K562 (cell line): ENCODE results near the gene STK24. TPM values are rescaled to one million over a fixed set of nuclear protein-coding genes. Genes with fewer than 3 reads are reported as not detected.

ENCODE experiments used
- ATAC-seq: fragments of 200-7000 bp; cut with Tn5 transposase; 3 replicates; pipeline ENCODE4 v1.9.1; 2020; ENCODE audit warnings: moderate library complexity
- BruUV-seq: library from RNA; stranded (reverse); fragments of 400-500 nt; replicated peaks from 2 replicates; lab custom pipeline; 2021; lab: Mats Ljungman, UMichigan
- CTCF ChIA-PET: fragments of 300-600 bp; formaldehyde crosslinking; extraction: SDS; loops from one replicate; lab custom pipeline; 2021; ENCODE audit warnings: low intra/inter-chr PET ratio; lab: Yijun Ruan, JAX
- POLR2A ChIA-PET: fragments of 300-600, 350-650 bp; sonication (Branson Sonifier 250); formaldehyde crosslinking; extraction: SDS; loops from one replicate; lab custom pipeline; 2021; ENCODE audit warnings: antibody characterized with exemption, inconsistent platforms; lab: Yijun Ruan, JAX
- DNase-seq, 4 experiments: peaks; one replicate each; pipeline versions ENCODE4 v3.0.0 to v3.0.0-alpha.2; 2011 to 2018; ENCODE audit warnings: low spot score in 3 of 4, mixed read lengths in 3 of 4; ENCODE audit errors: extremely low read depth in 1 of 4
- FAIRE-seq: peaks from 2 replicates; lab custom pipeline; 2011; peaks lifted over from hg19 to GRCh38; lab: Jason Lieb, UNC
- H2AFZ ChIP-seq: 2 replicates; pipeline ENCODE4 v1.6.0; 2011; ENCODE audit warnings: low read depth, low read length, control low read depth, inconsistent platforms
- H3K27ac ChIP-seq: fragments of 200-600 bp; 3 replicates; pipeline ENCODE4 v1.8.0; 2011; ENCODE audit warnings: low read depth, mild to moderate bottlenecking, control low read depth, inconsistent platforms, low read length, moderate library complexity, mixed read lengths; ENCODE audit errors: extremely low read depth
- H3K27me3 ChIP-seq, 2 experiments: fragments of 300-600 bp in 1 of 2; 2 replicates in 1 of 2; 3 replicates in 1 of 2; pipeline versions ENCODE4 v1.6.0 to v1.8.0; 2011; ENCODE audit warnings: inconsistent platforms in 2 of 2, low read length in 2 of 2, mild to moderate bottlenecking in 1 of 2, mixed read lengths in 1 of 2, moderate library complexity in 1 of 2; ENCODE audit not compliant: control insufficient read depth in 2 of 2, insufficient read depth in 2 of 2
- H3K36me3 ChIP-seq: fragments of 300-600 bp; 3 replicates; pipeline ENCODE4 v1.8.0; 2011; ENCODE audit warnings: mild to moderate bottlenecking, low read length, inconsistent platforms; ENCODE audit not compliant: control insufficient read depth, insufficient read depth
- H3K4me1 ChIP-seq, 2 experiments: fragments of 200-600 bp in 1 of 2; replicated peaks in 1 of 2; 2 replicates in 1 of 2; 3 replicates in 1 of 2; pipeline versions ENCODE4 v1.5.1 to v1.8.0; 2011; ENCODE audit warnings: inconsistent platforms in 2 of 2, low read length in 2 of 2, mild to moderate bottlenecking in 1 of 2, mixed read lengths in 1 of 2, moderate library complexity in 1 of 2; ENCODE audit not compliant: control insufficient read depth in 2 of 2, insufficient read depth in 2 of 2
- H3K4me2 ChIP-seq: 2 replicates; pipeline ENCODE4 v1.6.1; 2011; ENCODE audit warnings: low read length, control low read depth, inconsistent platforms, mixed read lengths; ENCODE audit not compliant: insufficient read depth
- H3K4me3 ChIP-seq: fragments of 200-600 bp; sonication (generic), shearing (Covaris generic); 2 replicates; pipeline ENCODE4 v1.5.1; 2016; ENCODE audit warnings: control low read depth, inconsistent platforms
- H3K79me2 ChIP-seq: fragments of 200-600 bp; 3 replicates; pipeline ENCODE4 v1.8.0; 2011; ENCODE audit warnings: low read length, inconsistent platforms; ENCODE audit not compliant: control insufficient read depth, insufficient read depth
- H3K9ac ChIP-seq, 2 experiments: 2 replicates each; pipeline versions ENCODE4 v1.6.0 to v1.6.1; 2011; ENCODE audit warnings: low read depth in 2 of 2, low read length in 2 of 2, control low read depth in 1 of 2, inconsistent platforms in 1 of 2, mild to moderate bottlenecking in 1 of 2, mixed read lengths in 1 of 2; ENCODE audit not compliant: insufficient read depth in 1 of 2
- H3K9me1 ChIP-seq: one replicate; pipeline ENCODE4 v1.6.0; 2011; ENCODE audit warnings: inconsistent platforms, mild to moderate bottlenecking, low read length, moderate library complexity; ENCODE audit not compliant: control insufficient read depth, insufficient read depth
- H3K9me3 ChIP-seq: replicated peaks from 2 replicates; pipeline ENCODE4 v1.5.1; 2011; ENCODE audit warnings: low read depth, low read length, inconsistent platforms; ENCODE audit not compliant: control insufficient read depth, insufficient read depth
- H4K20me1 ChIP-seq: replicated peaks from 2 replicates; pipeline ENCODE4 v1.6.1; 2011; ENCODE audit warnings: low read length, inconsistent platforms, mixed read lengths; ENCODE audit not compliant: control insufficient read depth, insufficient read depth
- ATF3 ChIP-seq, 2 experiments: fragments of 450-650 bp in 1 of 2; sonication (generic) in 1 of 2; formaldehyde crosslinking in 1 of 2; IDR thresholded peaks in 1 of 2; conservative IDR thresholded peaks in 1 of 2; 2 replicates each; pipeline versions ENCODE4 v1.6.1 to v1.8.1; 2016 to 2023; ENCODE audit warnings: mild to moderate bottlenecking in 2 of 2, moderate library complexity in 2 of 2, inconsistent platforms in 1 of 2, missing genetic modification reagents in 1 of 2
- BCOR ChIP-seq: fragments of 450-650 bp; IDR thresholded peaks from 2 replicates; pipeline ENCODE4 v1.6.1; 2016
- JUNB ChIP-seq: fragments of 450-650 bp; formaldehyde crosslinking; conservative IDR thresholded peaks from 2 replicates; pipeline ENCODE4 v1.4.0; 2020; ENCODE audit warnings: mild to moderate bottlenecking
- MTA1 ChIP-seq: fragments of 450-650 bp; IDR thresholded peaks from 2 replicates; pipeline ENCODE4 v1.6.1; 2017; ENCODE audit warnings: borderline replicate concordance
- NR4A1 ChIP-seq, 2 experiments: fragments of 250-450 bp in 1 of 2; fragments of 450-650 bp in 1 of 2; sonication (Bioruptor Pico) in 1 of 2; IDR thresholded peaks; 2 replicates each; pipeline versions ENCODE4 v1.4.0 to v1.6.1; 2016 to 2020; ENCODE audit warnings: mild to moderate bottlenecking in 2 of 2, missing compliant biosample characterization in 1 of 2, missing genetic modification characterization in 1 of 2, moderate library complexity in 1 of 2
- SIN3B ChIP-seq: fragments of 450-650 bp; IDR thresholded peaks from 2 replicates; pipeline ENCODE4 v1.6.1; 2017; ENCODE audit warnings: low read depth, mild to moderate bottlenecking, moderate library complexity
- ZBTB9 ChIP-seq: fragments of 450-650 bp; formaldehyde crosslinking; IDR thresholded peaks from 2 replicates; pipeline ENCODE4 v1.4.0; 2020; ENCODE audit warnings: mild to moderate bottlenecking, moderate library complexity
- ZNF277 ChIP-seq: fragments of 250-450 bp; sonication (Bioruptor Pico); IDR thresholded peaks from 2 replicates; pipeline ENCODE4 v1.8.0; 2022; ENCODE audit warnings: inconsistent platforms, mild to moderate bottlenecking, moderate library complexity, borderline replicate concordance
- WGBS: fragments of 100-300 bp; shearing (Covaris generic); methylation state at CpG from one replicate; pipeline ENCODE4 v1.1.6; 2016; ENCODE audit warnings: low coverage, mixed read lengths; ENCODE audit not compliant: insufficient coverage; ENCODE audit errors: missing lambda C conversion rate; 5-methylcytosine and 5-hydroxymethylcytosine counted together
- in situ Hi-C: fragments of 300-500 bp; cut with MboI; formaldehyde crosslinking; loops from 4 replicates; pipeline ENCODE4 v1.15.0; 2018; ENCODE audit warnings: inconsistent platforms, mixed read lengths
- intact Hi-C: fragments of 100-400 bp; cut with micrococcal nuclease; formaldehyde crosslinking; loops from 2 replicates; pipeline ENCODE4 v1.14.2; 2022
- polyA plus RNA-seq, 8 experiments: library from polyadenylated mRNA; depleted of rRNA in 4 of 8; stranded (reverse) in 5 of 8; unstranded in 3 of 8; fragments of >200 nt; fragmentation: Nextera tagmentation in 2 of 8; fragmentation: Illumina TruSeq in 1 of 8; extraction: Ambion mirVana in 2 of 8; extraction: Trizol in 1 of 8; gene quantifications; 2 replicates each; pipeline versions ENCODE4 v1.2.1 to v1.2.3, GENCODE V29; 2011 to 2014; ENCODE audit warnings: inconsistent platforms in 1 of 8, missing spikeins in 1 of 8
- total RNA-seq, 7 experiments: library from RNA; depleted of rRNA in 6 of 7; stranded (reverse); fragments of >200 nt in 6 of 7; fragmentation: Illumina TruSeq in 2 of 7; extraction: Trizol in 2 of 7; gene quantifications; 2 replicates each; pipeline versions ENCODE4 v1.2.1 to v1.2.3, GENCODE V29; 2011 to 2021; ENCODE audit warnings: low replicate concordance in 1 of 7

STK24 gene
- total and polyA plus RNA-seq, 9 of the 15 experiments (the other 6 are each of a cell fraction or from before 2014, with no cell fraction given): 3.8 to 78.4 (median 28.2) TPM

- ATAC-seq: no peak
- Histone ChIP-seq H3K9ac (no peak overlapping the region), H3K27me3 (no peaks in the 10 kb centered on the region), H3K79me2 (no peaks in the 10 kb centered on the region), H3K4me3 (no peak overlapping the region), H3K9me3 (no peaks in the 10 kb centered on the region), H4K20me1 (no peaks in the 10 kb centered on the region), H3K4me1 (no peaks in the 10 kb centered on the region), H3K36me3 (peaks cover 46% of the 10 kb centered on the region; the same call in 2 of the 3 replicates), H3K4me2 (no peak overlapping the region), H3K27ac (no peak overlapping the region), H2AFZ (no peak overlapping the region), H3K9me1 (no peaks in the 10 kb centered on the region)
- ChIA-PET CTCF (no interaction called here), POLR2A (no interaction called here)
- no peak for DNase-seq
- in situ Hi-C loops (no loop called here), intact Hi-C loops (no loop called here)
- FAIRE-seq: no peak
- BruUV-seq: no TSS peak
- TF ChIP-seq BCOR (no peak), ZBTB9 (CRISPR knock-in tag) (no peak), MTA1 (no peak), JUNB (CRISPR knock-in tag) (no peak), NR4A1 (CRISPR knock-in tag; IDR thresholded peaks at IDR 0.05) (no peak), NR4A1 (tag; IDR thresholded peaks at IDR 0.05) (no peak), ZNF277 (CRISPR knock-in tag) (no peak), ATF3 (IDR thresholded peaks at IDR 0.05) (no peak), ATF3 (CRISPR knock-in tag; conservative IDR thresholded peaks at IDR 0.05) (no peak), SIN3B (no peak)
- 97% methylated on average over 5 of the region's 13 CpGs for WGBS
Observed at GRCh38 chr13:98457053-98457452, 119.9 kb downstream of the STK24 start.
